ENCODE measurements around the gene CDK5.
"Not testable (repeated sequence)": the region's sequence is repeated elsewhere in the genome, so short reads cannot be mapped to it uniquely, and the experiment has no call there.

CDK5 gene

GRCh38 chr7:151056283-151056665 is 1.4 kb downstream of the CDK5 start:
- no peak for DNase-seq

- DNase-seq = no peak
Measured at GRCh38 chr7:151053751-151054150, 3.9 kb downstream of the CDK5 start.

GRCh38 chr7:151053096-151053495 is 4.6 kb downstream of the CDK5 start:
- DNase-seq = no peak

GRCh38 chr7:151051108-151051507 is 6.6 kb downstream of the CDK5 start:
- peak; percentile 57 for DNase-seq

- no peak for DNase-seq
Measured at GRCh38 chr7:151048911-151049463, 8.7 kb downstream of the CDK5 start.

- DNase-seq = no peak
Measured at GRCh38 chr7:151047976-151048815, 9.5 kb downstream of the CDK5 start, which contains the start of gene ASIC3. Gene ASIC3, plus strand, starts transcription at chr7:151048531. Its CDS starts 355 bp downstream, at chr7:151048886.

- no peak for DNase-seq
Measured at GRCh38 chr7:151046603-151047573, 10.8 kb downstream of the CDK5 start.

GRCh38 chr7:151045967-151046366 is 11.7 kb downstream of the CDK5 start:
- DNase-seq = no peak

GRCh38 chr7:151045262-151045661 is 12.4 kb downstream of the CDK5 start:
- DNase-seq = no peak

GRCh38 chr7:151043959-151044358 is 13.7 kb downstream of the CDK5 start:
- no peak for DNase-seq

- not testable (repeated sequence) for DNase-seq
Measured at GRCh38 chr7:151043449-151043848, 14.2 kb downstream of the CDK5 start.

GRCh38 chr7:151040616-151041375 is 16.9 kb downstream of the CDK5 start:
- no peak for DNase-seq

- DNase-seq = no peak
Measured at GRCh38 chr7:151039850-151040548, 17.7 kb downstream of the CDK5 start.

GRCh38 chr7:151038951-151039849 is 18.5 kb downstream of the CDK5 start:
- DNase-seq = peak; percentile 35

GRCh38 chr7:151035902-151036301 is 21.8 kb downstream of the CDK5 start:
- no peak for DNase-seq

- no peak for DNase-seq
Measured at GRCh38 chr7:151035026-151035717, 22.5 kb downstream of the CDK5 start.

GRCh38 chr7:151034312-151035025 is 23.2 kb downstream of the CDK5 start:
- no peak for DNase-seq

GRCh38 chr7:151033864-151034249 is 23.8 kb downstream of the CDK5 start:
- no peak for DNase-seq
